ENCODE results near the gene ASCC1.

DNA sequence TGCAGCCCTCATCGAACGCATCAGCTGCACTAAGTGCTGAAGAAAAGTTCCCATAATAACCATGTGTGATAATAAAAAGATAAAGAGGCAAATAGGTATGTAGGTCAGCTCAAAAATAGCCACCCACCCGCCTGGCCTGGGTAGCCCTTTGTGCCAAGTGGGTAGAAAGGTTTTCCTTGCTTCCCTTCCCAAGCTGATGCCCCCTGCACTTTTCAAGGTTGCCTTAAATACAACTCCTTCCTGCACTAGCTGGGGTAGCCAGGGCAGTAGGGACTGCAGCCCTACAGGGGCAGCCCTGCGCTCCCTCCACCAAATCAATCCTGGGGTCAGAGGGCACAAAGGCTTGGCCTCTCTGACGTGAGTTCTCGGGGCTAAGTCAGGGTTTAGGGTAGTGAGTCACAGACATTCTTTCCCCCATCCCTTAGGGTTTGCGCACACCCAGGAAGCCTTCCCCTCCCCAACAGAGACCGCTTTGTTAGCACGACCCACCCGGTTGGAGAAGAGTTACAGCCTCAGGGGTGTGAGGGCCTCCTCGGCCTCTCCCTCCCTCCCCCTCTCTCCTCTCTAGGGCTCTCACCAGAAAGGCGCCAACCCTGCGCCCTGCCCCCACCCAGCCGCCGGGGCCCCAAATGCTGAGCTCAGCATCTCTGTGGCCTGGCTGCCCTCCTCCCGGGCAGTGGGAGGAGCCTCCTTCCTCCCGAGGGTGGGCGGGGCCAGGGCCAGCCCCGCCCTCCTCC is 44.3 kb upstream of the ASCC1 start:
- TF ChIP-seq POLR2A (IDR thresholded peaks at IDR 0.05): no peak
- TF ChIP-seq, protein P1, sequence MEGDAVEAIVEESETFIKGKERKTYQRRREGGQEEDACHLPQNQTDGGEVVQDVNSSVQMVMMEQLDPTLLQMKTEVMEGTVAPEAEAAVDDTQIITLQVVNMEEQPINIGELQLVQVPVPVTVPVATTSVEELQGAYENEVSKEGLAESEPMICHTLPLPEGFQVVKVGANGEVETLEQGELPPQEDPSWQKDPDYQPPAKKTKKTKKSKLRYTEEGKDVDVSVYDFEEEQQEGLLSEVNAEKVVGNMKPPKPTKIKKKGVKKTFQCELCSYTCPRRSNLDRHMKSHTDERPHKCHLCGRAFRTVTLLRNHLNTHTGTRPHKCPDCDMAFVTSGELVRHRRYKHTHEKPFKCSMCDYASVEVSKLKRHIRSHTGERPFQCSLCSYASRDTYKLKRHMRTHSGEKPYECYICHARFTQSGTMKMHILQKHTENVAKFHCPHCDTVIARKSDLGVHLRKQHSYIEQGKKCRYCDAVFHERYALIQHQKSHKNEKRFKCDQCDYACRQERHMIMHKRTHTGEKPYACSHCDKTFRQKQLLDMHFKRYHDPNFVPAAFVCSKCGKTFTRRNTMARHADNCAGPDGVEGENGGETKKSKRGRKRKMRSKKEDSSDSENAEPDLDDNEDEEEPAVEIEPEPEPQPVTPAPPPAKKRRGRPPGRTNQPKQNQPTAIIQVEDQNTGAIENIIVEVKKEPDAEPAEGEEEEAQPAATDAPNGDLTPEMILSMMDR (IDR thresholded peaks at IDR 0.05): no peak
- TF ChIP-seq POLR2AphosphoS5 (IDR thresholded peaks at IDR 0.05): peak; percentile 51
